Type B pancreatic cell (in vitro differentiated cells): ENCODE measurements around the gene JTB. TPM values are rescaled to one million over a fixed set of nuclear protein-coding genes. Genes with fewer than 3 reads are reported as not detected.

Experiments
- DNase-seq: peaks from one replicate; pipeline ENCODE4 v3.0.0; 2021; ENCODE audit warnings: mixed read lengths; ENCODE audit not compliant: unreplicated experiment; ENCODE audit errors: extremely low spot score
- H3K27ac Mint-ChIP-seq: 2 replicates; pipeline ENCODE4 v1.8.0; 2021; ENCODE audit warnings: mild to moderate bottlenecking, mixed read lengths
- H3K27me3 Mint-ChIP-seq: 2 replicates; pipeline ENCODE4 v1.8.0; 2021; ENCODE audit warnings: mixed read lengths
- H3K36me3 Mint-ChIP-seq: 2 replicates; pipeline ENCODE4 v1.8.0; 2021; ENCODE audit warnings: mixed read lengths
- H3K4me1 Mint-ChIP-seq: one replicate; pipeline ENCODE4 v1.8.0; 2021; ENCODE audit warnings: mixed read lengths; ENCODE audit not compliant: unreplicated experiment
- H3K4me3 Mint-ChIP-seq: 2 replicates; pipeline ENCODE4 v1.8.0; 2021; ENCODE audit warnings: mild to moderate bottlenecking, mixed read lengths
- H3K9me3 Mint-ChIP-seq: 2 replicates; pipeline ENCODE4 v1.8.0; 2021; ENCODE audit warnings: mixed read lengths
- CTCF ChIP-seq: fragments of 200-600 bp; sonication (generic); conservative IDR thresholded peaks from 2 replicates; pipeline ENCODE4 v1.5.0; 2021; ENCODE audit warnings: antibody characterized with exemption, mild to moderate bottlenecking
- total RNA-seq: library from RNA; stranded (reverse); gene quantifications from 2 replicates; pipeline ENCODE4 v1.2.1, GENCODE V29; 2021; ENCODE audit warnings: low replicate concordance

Gene JTB
- total RNA-seq, 1 donor from 2014 or later: 99.2 TPM

- Mint-ChIP-seq H3K4me3 (peak overlapping the region; percentile 36), H3K27ac (peak overlapping the region; percentile 43), H3K9me3 (no peaks in the 10 kb centered on the region), H3K27me3 (no peaks in the 10 kb centered on the region), H3K4me1 (peaks cover 16% of the 10 kb centered on the region), H3K36me3 (peaks cover 13% of the 10 kb centered on the region)
- no peak for TF ChIP-seq CTCF
- no peak for DNase-seq
These were observed 3.9 kb downstream of the JTB start for GRCh38 chr1:153973525-153973924.

GRCh38 chr1:153973071-153973470 is 4.4 kb downstream of the JTB start:
- Mint-ChIP-seq H3K4me3 (peak overlapping the region; percentile 36), H3K36me3 (peaks cover 13% of the 10 kb centered on the region), H3K27ac (peak overlapping the region; percentile 43), H3K9me3 (no peaks in the 10 kb centered on the region), H3K4me1 (peaks cover 15% of the 10 kb centered on the region), H3K27me3 (no peaks in the 10 kb centered on the region)
- no peak for DNase-seq
- TF ChIP-seq CTCF: no peak

- DNase-seq: no peak
- H3K36me3 Mint-ChIP-seq: peaks cover 12% of the 10 kb centered on the region
- H3K9me3 Mint-ChIP-seq: no peaks in the 10 kb centered on the region
- TF ChIP-seq CTCF: no peak
- no peak overlapping the region for H3K27ac Mint-ChIP-seq
- peak overlapping the region; percentile 31 for H3K4me3 Mint-ChIP-seq
- no peaks in the 10 kb centered on the region for H3K27me3 Mint-ChIP-seq
- H3K4me1 Mint-ChIP-seq: peaks cover 22% of the 10 kb centered on the region
These were observed 7.1 kb downstream of the JTB start for GRCh38 chr1:153970346-153970745.

GRCh38 chr1:153968972-153969371 is 8.5 kb downstream of the JTB start:
- no peak for DNase-seq
- TF ChIP-seq CTCF: no peak
- H3K4me1 Mint-ChIP-seq: peaks cover 25% of the 10 kb centered on the region
- H3K9me3 Mint-ChIP-seq: no peaks in the 10 kb centered on the region
- H3K27me3 Mint-ChIP-seq: no peaks in the 10 kb centered on the region
- peak overlapping the region; percentile 96 for H3K4me3 Mint-ChIP-seq
- peak overlapping the region; percentile 41 for H3K27ac Mint-ChIP-seq
- H3K36me3 Mint-ChIP-seq: peaks cover 5% of the 10 kb centered on the region

GRCh38 chr1:153968408-153968807 is 9.1 kb downstream of the JTB start:
- H3K9me3 Mint-ChIP-seq: no peaks in the 10 kb centered on the region
- peaks cover 31% of the 10 kb centered on the region for H3K4me1 Mint-ChIP-seq
- H3K27ac Mint-ChIP-seq: peak overlapping the region; percentile 92
- H3K27me3 Mint-ChIP-seq: no peaks in the 10 kb centered on the region
- TF ChIP-seq CTCF: no peak
- peaks cover 4% of the 10 kb centered on the region for H3K36me3 Mint-ChIP-seq
- DNase-seq: no peak
- peak overlapping the region; percentile 96 for H3K4me3 Mint-ChIP-seq

GRCh38 chr1:153968000-153968363 is 9.5 kb downstream of the JTB start:
- peaks cover 32% of the 10 kb centered on the region for H3K4me1 Mint-ChIP-seq

More at GRCh38 chr1:153968000-153968363, 9.5 kb downstream of the JTB start:
- Mint-ChIP-seq H3K9me3 (no peaks in the 10 kb centered on the region), H3K27ac (peak overlapping the region; percentile 92), H3K27me3 (no peaks in the 10 kb centered on the region), H3K36me3 (peaks cover 4% of the 10 kb centered on the region), H3K4me3 (peak overlapping the region; percentile 96)
- TF ChIP-seq CTCF: no peak
- no peak for DNase-seq
